ENCODE data around the gene SNRPA.
"Not testable (repeated sequence)": the region's sequence is repeated elsewhere in the genome, so short reads cannot be mapped to it uniquely, and the experiment has no call there.

The SNRPA gene

GRCh38 chr19:40776364-40776763, 25.4 kb downstream of the SNRPA start:
- no peak for DNase-seq (ENCODE audit: low read depth in 2 of 2, low spot score in 1 of 2)

GRCh38 chr19:40776932-40777644, 26.1 kb downstream of the SNRPA start:
- peak; percentile 80 to 81 for DNase-seq (ENCODE audit: low read depth in 2 of 2, low spot score in 1 of 2)

DNA sequence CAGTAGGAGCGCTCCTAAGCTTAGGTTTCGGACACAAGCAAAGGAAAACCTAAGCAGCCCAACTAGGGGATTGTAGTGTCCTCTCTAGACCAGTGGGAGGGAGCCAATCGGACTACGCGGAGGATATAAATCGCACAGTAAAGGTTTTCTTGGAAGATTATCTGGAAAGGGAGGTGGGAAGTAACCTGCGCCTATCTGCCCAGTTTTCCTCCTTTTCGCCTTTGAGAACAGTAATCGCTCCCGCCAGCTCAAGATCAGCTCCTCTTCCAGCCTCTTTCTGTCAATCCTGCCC, 26.6 kb downstream of the SNRPA start:
- DNase-seq (ENCODE audit: low read depth in 2 of 2, low spot score in 1 of 2) = no peak

GRCh38 chr19:40777937-40778705, 27.1 kb downstream of the SNRPA start, which contains the start of gene RAB4B:
RAB4B (plus strand) TSS chr19:40778247; CDS start chr19:40778376, 129 bp downstream.
- DNase-seq (ENCODE audit: low read depth in 2 of 2, low spot score in 1 of 2) = peak; percentile 99 to 100

GRCh38 chr19:40778706-40779284, 27.8 kb downstream of the SNRPA start:
- no peak for DNase-seq (ENCODE audit: low read depth in 2 of 2, low spot score in 1 of 2)

DNA sequence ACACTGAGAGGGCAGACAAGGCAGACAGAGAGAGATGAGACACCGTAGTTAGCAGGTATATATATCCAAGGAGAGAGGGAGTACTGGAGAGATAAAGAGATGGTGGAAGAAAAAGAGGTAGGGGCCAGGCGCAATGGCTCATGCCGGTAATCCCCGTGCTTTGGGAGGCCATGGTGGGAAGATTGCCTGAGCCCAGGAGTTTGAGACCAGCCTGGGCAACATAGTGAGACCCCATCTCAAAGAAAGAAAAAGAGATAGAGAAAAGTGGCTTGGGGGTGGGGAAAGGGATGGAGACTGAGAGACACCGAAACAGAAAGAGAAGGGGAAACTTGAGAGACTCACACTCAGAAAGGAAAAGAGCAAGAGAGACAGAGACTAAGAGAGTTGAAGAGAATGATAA, 29.6 kb downstream of the SNRPA start:
- DNase-seq (ENCODE audit: low read depth in 2 of 2, low spot score in 1 of 2) = no peak

GRCh38 chr19:40781140-40781539, 30.1 kb downstream of the SNRPA start:
- no peak for DNase-seq (ENCODE audit: low read depth in 2 of 2, low spot score in 1 of 2)

DNA sequence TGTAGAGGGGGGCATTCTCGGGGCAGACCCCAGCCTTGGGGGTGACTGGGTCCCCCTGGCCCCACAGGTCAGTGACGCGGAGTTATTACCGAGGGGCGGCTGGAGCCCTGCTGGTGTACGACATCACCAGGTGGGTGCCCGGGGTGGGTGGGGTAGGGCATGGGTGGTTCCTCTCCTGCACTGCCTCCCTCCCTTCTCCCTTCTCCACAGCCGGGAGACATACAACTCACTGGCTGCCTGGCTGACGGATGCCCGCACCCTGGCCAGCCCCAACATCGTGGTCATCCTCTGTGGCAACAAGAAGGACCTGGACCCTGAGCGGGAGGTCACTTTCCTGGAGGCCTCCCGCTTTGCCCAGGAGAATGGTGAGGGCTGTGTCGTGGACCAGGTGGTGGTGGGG, 32.7 kb downstream of the SNRPA start:
- no peak for DNase-seq (ENCODE audit: low read depth in 2 of 2, low spot score in 1 of 2)

DNA sequence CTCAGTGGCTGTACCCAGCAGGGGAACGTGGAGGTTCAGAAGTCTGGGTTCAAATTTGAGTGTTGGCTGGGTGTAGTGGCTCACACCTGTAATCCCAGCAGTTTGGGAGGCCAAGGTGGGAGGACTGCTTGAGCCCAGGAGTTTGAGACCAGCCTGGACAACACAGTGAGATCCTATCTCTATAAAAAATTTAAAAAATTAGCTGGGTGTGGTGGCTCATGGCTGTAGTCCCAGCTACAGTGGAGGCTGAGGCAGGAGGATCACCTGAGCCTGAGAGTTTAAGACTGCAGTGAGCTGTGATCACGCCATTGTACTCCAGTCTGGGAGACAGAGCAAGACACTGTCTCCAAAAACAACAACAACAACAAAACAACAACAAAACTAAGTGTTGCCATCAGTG, 33.1 kb downstream of the SNRPA start:
- not testable (repeated sequence) for DNase-seq (ENCODE audit: low read depth in 2 of 2, low spot score in 1 of 2)

DNA sequence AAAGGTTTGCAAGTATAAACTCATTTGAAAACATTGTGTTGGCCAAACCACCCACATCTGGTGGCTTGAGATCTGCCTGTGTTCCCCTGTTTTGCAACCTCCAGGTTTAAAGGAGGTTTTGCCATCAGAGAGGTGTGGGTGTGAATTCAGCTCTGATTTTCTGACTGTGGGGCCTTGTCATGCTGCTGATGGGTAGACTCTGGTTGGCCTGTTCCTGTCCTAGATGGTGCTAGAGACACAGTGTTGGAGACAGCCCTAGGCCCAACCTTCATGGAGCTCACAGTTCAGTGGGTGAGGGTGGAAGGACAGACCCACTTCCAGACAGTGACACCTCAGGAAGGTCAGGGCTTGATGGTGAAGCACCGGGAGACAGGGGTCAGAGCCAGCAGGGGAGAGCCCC, 34.5 kb downstream of the SNRPA start:
- DNase-seq (ENCODE audit: low read depth in 2 of 2, low spot score in 1 of 2) = no peak

DNA sequence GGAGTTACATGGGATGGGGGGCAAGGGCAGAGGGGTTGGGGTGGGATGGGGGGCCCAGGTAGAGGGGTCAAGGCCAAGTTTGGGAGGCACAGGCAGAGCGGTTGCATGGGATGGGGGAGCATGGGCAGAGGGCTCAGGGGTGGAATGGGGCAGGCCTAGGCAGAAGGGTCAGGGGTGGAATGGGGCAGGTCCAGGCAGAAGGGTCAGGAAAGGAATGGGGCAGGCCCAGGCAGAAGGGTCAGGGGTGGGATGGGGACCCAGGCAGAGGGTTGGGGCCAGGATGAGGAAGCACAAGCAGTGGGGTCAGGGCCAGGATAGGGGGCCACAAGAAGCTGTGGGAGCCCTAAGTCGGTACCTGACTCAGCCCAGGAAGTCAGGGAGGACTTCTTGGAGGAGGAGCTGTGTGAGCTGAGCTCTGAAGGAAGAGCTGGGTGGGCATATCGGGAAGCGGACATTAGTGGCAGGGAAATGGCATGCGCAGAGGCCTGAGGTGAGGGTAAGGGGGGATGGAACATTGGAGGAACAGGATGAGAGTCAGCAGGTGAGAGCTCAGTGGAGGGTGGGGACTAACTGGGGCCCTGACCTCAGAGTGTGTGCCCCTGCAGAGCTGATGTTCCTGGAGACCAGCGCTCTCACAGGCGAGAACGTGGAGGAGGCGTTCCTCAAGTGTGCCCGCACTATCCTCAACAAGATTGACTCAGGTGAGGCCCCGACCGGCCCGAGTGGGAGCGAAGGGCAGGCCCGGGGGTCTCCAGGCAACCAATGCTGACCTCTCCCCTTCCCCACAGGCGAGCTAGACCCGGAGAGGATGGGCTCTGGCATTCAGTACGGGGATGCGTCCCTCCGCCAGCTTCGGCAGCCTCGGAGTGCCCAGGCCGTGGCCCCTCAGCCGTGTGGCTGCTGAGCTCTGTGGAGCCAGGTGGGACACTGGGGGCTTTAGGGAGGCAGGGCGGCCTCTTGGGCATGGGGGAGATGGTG, 35.3 kb downstream of the SNRPA start:
- no peak for DNase-seq (ENCODE audit: low read depth in 2 of 2, low spot score in 1 of 2)

GRCh38 chr19:40791349-40791748, 40.3 kb downstream of the SNRPA start:
- no peak for DNase-seq (ENCODE audit: low read depth in 2 of 2, low spot score in 1 of 2)

- DNase-seq (ENCODE audit: low read depth in 2 of 2, low spot score in 1 of 2) = no peak
These were observed 41.0 kb downstream of the SNRPA start for GRCh38 chr19:40791996-40792395.

- DNase-seq (ENCODE audit: low read depth in 2 of 2, low spot score in 1 of 2) = no peak
These were observed 46.4 kb downstream of the SNRPA start for GRCh38 chr19:40797166-40797962.

DNA sequence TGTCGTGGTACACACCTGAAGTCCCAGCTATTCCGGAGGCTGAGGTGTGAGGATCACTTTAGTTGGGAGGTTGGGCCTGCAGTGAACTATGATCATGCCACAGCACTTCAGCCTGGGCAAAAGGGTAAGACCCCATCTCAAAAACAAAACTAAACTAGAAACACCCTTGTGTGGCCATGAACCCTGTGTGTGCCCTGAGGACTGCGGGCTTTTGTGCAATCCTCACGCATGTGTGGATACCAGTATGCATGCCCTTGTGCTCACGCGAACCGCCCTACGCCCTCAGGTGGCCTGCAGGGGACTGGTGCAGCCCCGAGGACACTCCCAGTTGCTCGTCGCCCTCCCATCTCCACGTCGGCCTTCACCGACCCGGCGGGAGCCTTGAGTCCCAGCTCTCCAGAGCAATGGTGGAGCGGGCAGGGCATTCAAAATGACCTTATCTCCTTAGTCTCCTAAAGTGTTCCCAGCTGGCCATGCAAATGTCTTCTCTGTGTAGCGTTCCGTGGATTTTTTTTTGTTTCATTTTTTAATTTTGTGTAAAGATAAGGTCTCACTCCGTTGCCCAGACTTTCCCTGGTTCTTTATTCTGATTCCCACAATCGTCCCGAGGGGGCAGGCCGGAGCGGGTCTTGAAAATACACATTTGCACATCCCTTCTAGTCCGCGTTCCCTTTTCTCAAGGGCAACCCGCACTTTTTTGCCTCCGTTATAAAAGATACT, 47.1 kb downstream of the SNRPA start:
- DNase-seq (ENCODE audit: low read depth in 2 of 2, low spot score in 1 of 2) = peak in 1 of 2 donors; percentile 49

- DNase-seq (ENCODE audit: low read depth in 2 of 2, low spot score in 1 of 2) = peak; percentile 100
These were observed 47.9 kb downstream of the SNRPA start, which contains the start of gene EGLN2 for GRCh38 chr19:40798683-40799557. EGLN2 (plus strand) TSS chr19:40799191; CDS start chr19:40800573, 1,382 bp downstream.

DNA sequence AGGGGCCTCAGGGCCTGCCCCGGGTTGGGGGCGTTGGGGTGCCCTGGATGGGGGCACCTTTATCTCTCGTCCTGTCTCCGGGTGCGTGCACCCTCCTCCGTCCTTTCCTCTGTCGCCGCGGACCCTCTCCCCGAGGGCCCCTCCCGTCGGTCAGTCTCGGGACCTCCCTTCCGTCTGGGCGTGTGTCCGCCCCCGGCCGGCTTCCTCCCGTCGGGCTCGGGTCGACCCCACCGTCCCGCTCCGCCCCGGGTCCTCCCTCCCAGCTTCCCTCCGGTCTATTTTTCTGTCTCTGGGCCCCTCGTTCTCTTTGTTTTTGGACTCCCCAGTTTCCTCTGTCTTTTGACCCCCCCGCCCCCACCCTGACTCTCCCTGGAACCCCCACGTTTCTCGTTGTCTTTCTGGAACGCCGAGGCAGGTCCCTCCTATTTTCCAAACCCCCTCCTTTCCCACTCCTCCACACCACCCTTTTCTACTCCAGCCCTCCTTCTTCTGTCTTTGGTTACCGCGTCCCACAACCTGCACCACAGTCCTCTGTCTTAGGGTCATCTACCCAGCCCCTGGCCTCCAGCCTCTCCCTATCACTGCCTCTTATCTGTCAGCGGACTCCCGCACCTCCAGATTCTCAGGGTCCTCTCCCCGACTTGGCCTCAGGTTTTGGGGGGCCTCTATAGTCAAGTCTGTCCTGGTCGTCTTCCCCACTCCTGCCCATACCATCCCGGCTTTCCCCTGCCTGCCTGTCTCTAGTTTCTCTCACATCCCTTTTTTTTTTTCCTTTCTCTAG, 48.7 kb downstream of the SNRPA start:
- no peak for DNase-seq (ENCODE audit: low read depth in 2 of 2, low spot score in 1 of 2)
